ENCODE results near the gene UBALD1. TPM values are rescaled to one million over a fixed set of nuclear protein-coding genes. Genes with fewer than 3 reads are reported as not detected.

The UBALD1 gene
- total RNA-seq, 1 donor from 2014 or later, result 17.2 TPM

DNA sequence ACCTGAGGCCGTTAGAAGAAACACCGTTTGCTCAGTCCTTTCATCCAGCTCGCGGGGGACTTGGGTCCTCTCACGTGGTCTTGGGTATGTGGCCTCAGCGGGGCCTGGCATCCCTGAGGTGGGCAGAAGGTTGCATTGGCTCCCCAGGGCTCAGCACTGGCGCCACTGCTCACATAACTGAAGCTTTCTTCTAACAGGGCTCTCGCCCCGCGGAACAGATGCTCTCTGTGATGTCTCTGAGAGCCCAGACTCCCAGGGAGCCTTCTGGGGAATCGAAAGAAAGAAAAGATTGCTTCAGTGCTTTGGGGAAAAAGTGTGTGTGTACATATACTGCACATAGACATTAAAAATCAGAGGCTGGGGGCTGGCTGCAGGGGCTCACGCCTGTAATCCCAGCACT, 20.1 kb upstream of the UBALD1 start:
- intact Hi-C loops (cut with micrococcal nuclease), result no loop called here
- no peak overlapping the region for H3K27ac Mint-ChIP-seq
- H3K4me1 Mint-ChIP-seq, result peaks cover 3% of the 10 kb centered on the region
- no peaks in the 10 kb centered on the region for H3K27me3 Mint-ChIP-seq
- DNase-seq, result no peak
- H3K9me3 Mint-ChIP-seq, result peaks cover 3% of the 10 kb centered on the region
- H3K36me3 Mint-ChIP-seq (ENCODE audit: low read depth), result peaks cover 27% of the 10 kb centered on the region
- no peak overlapping the region for H3K4me3 Mint-ChIP-seq

DNA sequence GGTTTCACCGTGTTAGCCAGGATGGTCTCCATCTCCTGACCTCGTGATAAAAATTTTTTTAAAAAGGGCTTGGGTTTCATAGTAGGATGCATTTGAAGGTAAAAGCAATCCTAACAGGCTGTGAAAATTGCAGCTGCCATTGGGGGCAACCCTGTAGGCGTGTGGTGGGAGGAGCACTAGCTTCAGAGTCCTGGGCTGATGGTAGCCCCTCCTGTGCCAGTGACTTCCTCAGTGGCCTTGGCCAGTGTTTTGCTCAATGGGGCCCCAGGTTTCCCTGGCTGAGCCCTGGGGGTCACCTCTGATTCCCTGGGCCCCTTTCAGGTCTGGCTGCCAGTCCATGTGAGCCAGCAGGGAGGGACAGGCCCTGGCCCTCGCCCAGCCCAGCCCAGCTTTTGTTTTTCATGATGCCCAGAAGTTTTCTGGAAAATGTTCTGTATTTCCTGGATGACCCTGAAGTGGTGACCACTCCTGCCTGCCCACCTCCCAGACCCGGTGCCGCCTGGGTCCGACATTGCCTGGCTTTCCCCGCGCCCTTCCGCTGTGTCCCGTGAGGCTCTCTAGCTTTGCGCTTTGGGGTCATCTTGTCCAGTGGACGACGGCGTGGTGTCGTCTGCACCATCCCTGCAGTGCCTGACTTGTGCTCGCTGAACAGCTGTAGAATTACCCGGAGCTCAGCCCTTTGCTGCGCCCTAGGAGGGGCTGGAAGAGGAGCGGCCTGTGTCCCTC, 19.4 kb upstream of the UBALD1 start:
- Mint-ChIP-seq H3K9me3 (peaks cover 3% of the 10 kb centered on the region), H3K4me1 (peaks cover 6% of the 10 kb centered on the region), H3K4me3 (no peak overlapping the region), H3K36me3 (ENCODE audit: low read depth) (peaks cover 29% of the 10 kb centered on the region), H3K27me3 (no peaks in the 10 kb centered on the region), H3K27ac (no peak overlapping the region)
- DNase-seq, result no peak
- intact Hi-C loops (cut with micrococcal nuclease), result no loop called here

DNA sequence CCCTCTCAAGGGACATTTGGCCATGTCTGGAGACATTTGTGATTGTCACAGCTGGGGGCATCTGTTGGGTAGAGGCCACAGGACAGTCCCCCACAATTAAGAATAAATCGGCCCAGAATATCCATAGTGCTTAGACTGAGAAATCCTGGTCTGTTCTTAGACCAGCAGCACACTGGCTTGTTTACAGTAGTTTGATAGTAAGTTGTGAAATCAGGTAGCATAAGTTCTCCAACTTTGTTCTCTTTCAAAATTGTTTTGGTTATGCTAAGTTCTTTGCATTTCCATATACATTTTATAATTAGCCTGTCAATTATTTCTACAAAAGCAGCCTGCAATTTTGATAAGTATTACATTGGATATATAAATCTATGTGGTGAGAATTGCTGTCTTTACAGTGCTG, 16.8 kb upstream of the UBALD1 start:
- intact Hi-C loops (cut with micrococcal nuclease), result no loop called here
- no peak overlapping the region for H3K4me3 Mint-ChIP-seq
- peaks cover 40% of the 10 kb centered on the region for H3K36me3 Mint-ChIP-seq (ENCODE audit: low read depth)
- H3K27ac Mint-ChIP-seq, result no peak overlapping the region
- peaks cover 3% of the 10 kb centered on the region for H3K9me3 Mint-ChIP-seq
- DNase-seq, result no peak
- peaks cover 19% of the 10 kb centered on the region for H3K4me1 Mint-ChIP-seq
- no peaks in the 10 kb centered on the region for H3K27me3 Mint-ChIP-seq

DNA sequence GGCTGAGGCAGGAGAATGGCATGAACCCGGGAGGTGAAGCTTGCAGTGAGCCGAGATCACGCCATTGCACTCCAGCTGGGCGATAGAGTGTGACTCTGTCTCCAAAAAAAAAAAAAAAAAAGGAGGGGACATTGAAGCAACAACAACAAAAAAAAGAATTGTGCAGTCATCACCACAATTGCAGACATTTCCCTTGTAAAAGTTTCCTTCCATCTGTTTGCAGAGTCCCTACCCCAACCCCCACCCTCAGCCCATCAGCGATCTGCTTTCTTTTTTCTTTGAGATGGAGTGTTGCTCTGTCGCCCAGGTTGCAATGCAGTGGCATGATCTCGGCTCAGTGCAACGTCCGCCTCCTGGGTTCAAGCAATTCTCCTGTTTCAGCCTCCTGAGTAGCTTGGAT, 13.6 kb upstream of the UBALD1 start:
- H3K4me3 Mint-ChIP-seq, result no peak overlapping the region
- intact Hi-C loops (cut with micrococcal nuclease), result no loop called here
- no peak overlapping the region for H3K27ac Mint-ChIP-seq
- H3K9me3 Mint-ChIP-seq, result peaks cover 3% of the 10 kb centered on the region
- H3K4me1 Mint-ChIP-seq, result peaks cover 34% of the 10 kb centered on the region
- H3K27me3 Mint-ChIP-seq, result no peaks in the 10 kb centered on the region
- H3K36me3 Mint-ChIP-seq (ENCODE audit: low read depth), result peaks cover 37% of the 10 kb centered on the region
- no peak for DNase-seq

DNA sequence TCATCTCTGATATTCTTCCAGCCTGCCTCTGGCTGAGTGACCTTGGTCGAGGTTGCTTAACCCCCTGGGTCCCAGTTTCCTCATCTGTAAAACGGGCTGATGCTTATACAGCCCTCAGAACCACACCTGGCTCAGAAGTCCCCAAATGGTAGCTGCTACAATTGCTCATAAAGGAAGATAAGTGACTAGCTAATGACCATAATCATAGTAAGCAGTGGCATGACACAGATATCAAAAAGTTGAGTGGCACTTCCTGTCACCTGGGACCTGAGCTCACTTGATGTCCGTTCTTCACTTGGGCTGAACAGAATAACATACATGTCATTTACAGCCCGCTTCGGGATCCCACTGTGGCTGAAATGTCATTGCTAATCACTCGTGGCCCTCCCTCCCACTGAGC, 11.7 kb upstream of the UBALD1 start:
- Mint-ChIP-seq H3K36me3 (ENCODE audit: low read depth) (peaks cover 29% of the 10 kb centered on the region), H3K27me3 (no peaks in the 10 kb centered on the region), H3K27ac (peak overlapping the region; percentile 72), H3K4me1 (peaks cover 34% of the 10 kb centered on the region), H3K4me3 (peak overlapping the region; percentile 98), H3K9me3 (peaks cover 3% of the 10 kb centered on the region)
- no peak for DNase-seq
- intact Hi-C loops (cut with micrococcal nuclease), result no loop called here

DNA sequence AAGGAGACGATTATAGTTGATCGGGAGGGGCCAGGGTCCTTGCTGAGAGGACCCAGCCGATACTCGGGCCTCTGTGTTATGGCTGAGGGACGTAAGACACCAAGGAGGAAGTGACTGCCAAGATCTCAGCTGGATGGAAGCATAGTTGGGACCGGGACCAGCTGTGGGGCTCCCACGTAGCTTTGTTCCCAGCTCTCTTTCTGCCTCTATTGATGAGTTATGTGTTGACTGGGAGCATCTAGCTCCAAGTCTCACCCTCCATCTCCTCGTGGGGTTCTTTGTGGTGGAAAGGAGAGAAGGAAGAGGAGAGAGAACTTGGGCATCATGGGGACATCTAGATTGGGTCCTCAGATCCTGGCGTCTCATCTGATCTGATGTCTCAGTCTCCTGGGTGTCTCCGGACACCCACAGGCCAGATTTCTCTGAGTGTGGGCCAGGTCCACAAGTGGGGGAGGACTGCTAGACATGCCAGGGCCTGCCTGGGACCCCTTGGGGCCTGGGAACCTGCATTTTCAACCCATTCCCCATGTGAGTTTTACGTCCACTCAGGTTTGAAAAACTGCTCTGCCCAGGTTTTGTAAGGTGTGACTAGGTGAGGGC, 11.0 kb upstream of the UBALD1 start:
- Mint-ChIP-seq H3K4me1 (peaks cover 34% of the 10 kb centered on the region), H3K36me3 (ENCODE audit: low read depth) (peaks cover 23% of the 10 kb centered on the region), H3K27ac (peak overlapping the region; percentile 90), H3K27me3 (no peaks in the 10 kb centered on the region), H3K4me3 (peak overlapping the region; percentile 98), H3K9me3 (no peaks in the 10 kb centered on the region)
- intact Hi-C loops (cut with micrococcal nuclease), result no loop called here
- peak; percentile 64 for DNase-seq

DNA sequence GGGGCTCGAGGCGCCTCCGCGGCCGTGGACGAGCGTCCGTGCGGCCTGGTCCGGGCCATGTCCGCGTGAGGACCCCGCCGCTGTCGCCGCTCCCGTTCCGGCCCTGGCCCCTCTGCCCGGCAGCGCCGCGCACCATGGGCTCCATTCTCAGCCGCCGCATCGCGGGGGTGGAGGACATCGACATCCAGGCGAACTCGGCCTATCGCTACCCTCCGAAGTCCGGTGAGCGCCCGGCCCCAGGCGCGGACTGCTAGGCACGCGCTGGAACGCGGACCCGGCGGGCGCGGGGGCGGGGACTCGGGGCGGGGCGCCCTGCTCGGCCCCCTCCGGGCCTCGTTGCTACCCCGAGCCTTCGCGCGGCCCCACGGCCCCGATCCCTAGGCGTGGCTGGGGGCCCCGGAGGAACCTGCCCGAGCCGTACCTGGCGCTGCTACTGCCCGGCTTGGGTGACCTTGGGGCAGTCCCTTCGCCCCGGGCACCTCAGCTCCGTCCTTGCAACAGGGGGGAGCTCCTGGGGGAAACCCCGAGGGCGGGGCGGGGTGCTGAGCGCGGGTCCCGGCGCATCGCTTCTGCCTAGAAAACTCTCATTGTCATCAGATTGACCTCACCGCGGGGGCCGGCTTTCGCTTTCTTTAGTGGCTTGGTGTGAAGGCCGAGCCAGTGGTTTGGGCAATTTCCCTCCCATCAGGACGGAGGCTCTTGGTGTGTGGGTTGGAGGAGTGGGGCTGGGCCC, 10.3 kb upstream of the UBALD1 start:
- peaks cover 23% of the 10 kb centered on the region for H3K36me3 Mint-ChIP-seq (ENCODE audit: low read depth)
- no peaks in the 10 kb centered on the region for H3K27me3 Mint-ChIP-seq
- no peaks in the 10 kb centered on the region for H3K9me3 Mint-ChIP-seq
- DNase-seq, result peak; percentile 93
- intact Hi-C loops (cut with micrococcal nuclease), result loop anchor here (1.0 kb wide), 1 partner anchor 9 kb away; no protein-coding TSS in a partner anchor
- H3K4me1 Mint-ChIP-seq, result peaks cover 34% of the 10 kb centered on the region
- peak overlapping the region; percentile 90 for H3K27ac Mint-ChIP-seq
- peak overlapping the region; percentile 98 for H3K4me3 Mint-ChIP-seq

DNA sequence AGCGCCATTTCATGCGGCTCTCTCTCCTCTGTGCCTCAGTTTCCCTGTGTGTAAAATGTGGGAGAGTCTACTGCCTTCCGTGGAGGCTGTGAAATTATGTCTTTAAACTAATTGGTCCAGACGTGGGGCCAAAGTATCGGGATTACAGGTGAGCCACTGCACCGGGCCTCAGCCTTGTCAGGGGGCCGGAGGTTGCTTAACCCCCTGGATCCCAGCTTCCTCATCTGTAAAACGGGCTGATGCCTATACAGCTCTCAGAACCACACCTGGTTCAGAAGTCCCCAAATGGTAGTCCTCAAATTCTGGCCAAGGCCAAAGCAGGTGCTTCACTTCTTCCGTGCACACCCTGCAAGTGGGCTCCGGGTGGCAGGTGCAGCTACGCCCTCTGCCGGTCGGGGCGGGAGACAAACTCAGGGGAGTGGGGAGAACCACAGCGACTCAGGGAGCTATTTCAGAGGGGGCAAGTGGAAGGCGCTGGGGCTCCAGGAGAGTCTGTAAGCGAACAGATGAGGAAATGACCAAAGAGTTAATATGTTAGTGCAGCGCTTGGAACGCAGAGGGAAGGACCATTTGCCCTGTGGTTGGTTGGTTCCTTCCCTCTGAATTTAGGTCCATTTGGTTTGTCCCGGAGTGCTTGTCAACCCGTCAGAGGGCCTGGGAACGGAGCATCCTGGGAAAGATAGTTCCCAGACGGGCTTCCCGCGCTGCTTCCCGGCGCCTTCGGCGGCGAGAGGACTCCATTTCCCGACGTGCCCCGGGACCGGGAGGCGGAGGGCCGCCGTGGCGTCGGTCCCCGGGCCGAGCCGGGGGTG, 9.5 kb upstream of the UBALD1 start, which contains the start of gene MGRN1:
Gene MGRN1, plus strand, starts transcription at position 812 of the 812 bp plus-strand sequence. CDS start 135 bp downstream, outside the sequence.
- peak within 1 kb of the TSS; percentile 98 for H3K4me3 Mint-ChIP-seq
- DNase-seq, result peak; percentile 98
- no peaks in the 10 kb centered on the region for H3K27me3 Mint-ChIP-seq
- intact Hi-C loops (cut with micrococcal nuclease), result loop anchor here (1.0 kb wide), 1 partner anchor 8 kb away; no protein-coding TSS in a partner anchor
- peaks cover 32% of the 10 kb centered on the region for H3K4me1 Mint-ChIP-seq
- peak within 1 kb of the TSS; percentile 96 for H3K27ac Mint-ChIP-seq
- peaks cover 22% of the 10 kb centered on the region for H3K36me3 Mint-ChIP-seq (ENCODE audit: low read depth)
- H3K9me3 Mint-ChIP-seq, result no peaks in the 10 kb centered on the region

DNA sequence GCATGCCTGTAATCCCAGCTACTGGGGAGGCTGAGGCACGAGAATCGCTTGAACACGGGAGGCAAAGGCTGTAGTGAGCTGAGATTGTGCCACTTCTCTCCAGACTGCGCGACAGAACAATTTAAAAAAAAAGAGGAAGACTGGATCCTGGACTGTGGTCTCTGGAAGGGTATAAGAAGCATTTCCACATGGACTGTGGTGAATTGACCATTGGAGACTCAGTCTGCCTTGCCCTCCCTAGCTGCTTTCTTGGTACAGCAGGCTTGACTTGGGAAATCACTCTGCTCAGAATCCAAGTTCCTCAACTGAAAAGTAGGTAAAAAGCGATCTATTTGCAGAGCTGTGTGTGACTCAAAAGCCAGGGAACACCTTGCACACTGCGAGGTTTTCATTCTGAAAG, 8.9 kb upstream of the UBALD1 start:
- peaks cover 30% of the 10 kb centered on the region for H3K4me1 Mint-ChIP-seq
- peak overlapping the region; percentile 98 for H3K4me3 Mint-ChIP-seq
- H3K27ac Mint-ChIP-seq, result peak overlapping the region; percentile 96
- DNase-seq, result no peak
- H3K9me3 Mint-ChIP-seq, result no peaks in the 10 kb centered on the region
- intact Hi-C loops (cut with micrococcal nuclease), result no loop called here
- no peaks in the 10 kb centered on the region for H3K27me3 Mint-ChIP-seq
- H3K36me3 Mint-ChIP-seq (ENCODE audit: low read depth), result peaks cover 18% of the 10 kb centered on the region

DNA sequence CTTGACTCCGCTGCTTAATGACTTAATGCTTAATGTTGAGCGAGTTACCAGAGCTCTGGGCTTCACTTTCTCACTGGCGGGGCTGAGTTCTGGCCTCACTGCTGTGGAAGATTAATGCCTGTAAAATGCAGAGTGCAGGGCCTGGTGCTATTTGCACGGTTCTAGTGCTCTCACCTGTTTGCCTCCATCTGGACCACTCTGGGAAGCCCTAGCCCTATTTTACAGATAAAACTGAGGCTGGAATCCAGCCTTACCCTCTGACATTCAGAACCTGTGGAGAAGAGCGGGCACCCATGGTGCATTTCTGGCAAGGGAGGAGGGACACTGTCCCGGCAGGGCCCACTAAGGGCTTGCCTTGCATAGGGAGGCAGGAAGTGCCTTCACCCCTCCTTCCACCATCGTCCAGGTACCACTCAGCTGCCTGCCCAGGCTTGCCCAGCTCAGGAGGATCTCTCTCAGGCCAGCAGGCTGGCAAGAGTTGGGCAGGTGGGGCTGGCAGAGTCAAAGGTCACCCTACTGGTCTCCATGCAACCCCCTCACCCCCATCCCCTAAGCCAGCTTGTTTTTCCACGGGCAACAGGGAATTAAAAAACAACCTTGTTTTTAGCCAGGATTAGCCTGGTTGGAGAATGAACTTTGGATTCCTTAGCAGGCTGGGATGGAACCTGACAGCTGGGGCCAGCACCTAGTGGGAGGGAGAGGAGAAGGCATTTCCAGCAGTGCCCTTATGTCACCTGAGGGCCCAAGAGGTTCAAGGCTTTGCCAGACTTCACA, 4.1 kb upstream of the UBALD1 start:
- intact Hi-C loops (cut with micrococcal nuclease), result loop anchor here (5.0 to 10.0 kb wide), 2 partner anchors 82 to 476 kb away; partner anchors contain the start of genes CDIP1 and EEF2KMT
- Mint-ChIP-seq H3K4me1 (peaks cover 13% of the 10 kb centered on the region), H3K27ac (no peak overlapping the region), H3K4me3 (no peak overlapping the region), H3K36me3 (ENCODE audit: low read depth) (peaks cover 3% of the 10 kb centered on the region), H3K9me3 (no peaks in the 10 kb centered on the region), H3K27me3 (no peaks in the 10 kb centered on the region)
- DNase-seq, result no peak

DNA sequence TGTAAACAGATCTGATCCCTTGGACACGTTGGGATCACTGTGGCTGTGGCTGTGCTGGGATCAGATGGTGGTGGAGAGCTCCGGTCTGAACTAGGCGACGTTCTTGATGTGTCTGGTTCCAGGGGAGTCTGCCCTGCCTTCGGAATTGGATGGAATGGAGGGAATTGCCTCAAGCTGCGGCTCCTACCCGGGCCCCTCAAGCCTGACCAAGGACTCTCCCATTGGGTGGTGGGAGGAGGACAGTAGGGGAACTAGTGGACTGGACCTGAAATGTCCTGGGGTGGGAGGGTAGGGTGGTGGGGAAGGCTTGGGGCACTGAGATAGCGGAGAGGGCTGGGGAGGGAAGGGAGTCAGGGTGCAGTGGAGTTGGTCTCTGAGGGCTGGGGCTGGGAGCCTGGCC, 3.2 kb upstream of the UBALD1 start:
- Mint-ChIP-seq H3K4me1 (peaks cover 12% of the 10 kb centered on the region), H3K4me3 (peak overlapping the region; percentile 23), H3K36me3 (ENCODE audit: low read depth) (peaks cover 3% of the 10 kb centered on the region), H3K9me3 (no peaks in the 10 kb centered on the region), H3K27me3 (no peaks in the 10 kb centered on the region), H3K27ac (peak overlapping the region; percentile 41)
- DNase-seq, result no peak
- intact Hi-C loops (cut with micrococcal nuclease), result loop anchor here (2.0 to 10.0 kb wide), 3 partner anchors 81 to 477 kb away; partner anchors contain the start of genes CDIP1, EEF2KMT and ZNF500

DNA sequence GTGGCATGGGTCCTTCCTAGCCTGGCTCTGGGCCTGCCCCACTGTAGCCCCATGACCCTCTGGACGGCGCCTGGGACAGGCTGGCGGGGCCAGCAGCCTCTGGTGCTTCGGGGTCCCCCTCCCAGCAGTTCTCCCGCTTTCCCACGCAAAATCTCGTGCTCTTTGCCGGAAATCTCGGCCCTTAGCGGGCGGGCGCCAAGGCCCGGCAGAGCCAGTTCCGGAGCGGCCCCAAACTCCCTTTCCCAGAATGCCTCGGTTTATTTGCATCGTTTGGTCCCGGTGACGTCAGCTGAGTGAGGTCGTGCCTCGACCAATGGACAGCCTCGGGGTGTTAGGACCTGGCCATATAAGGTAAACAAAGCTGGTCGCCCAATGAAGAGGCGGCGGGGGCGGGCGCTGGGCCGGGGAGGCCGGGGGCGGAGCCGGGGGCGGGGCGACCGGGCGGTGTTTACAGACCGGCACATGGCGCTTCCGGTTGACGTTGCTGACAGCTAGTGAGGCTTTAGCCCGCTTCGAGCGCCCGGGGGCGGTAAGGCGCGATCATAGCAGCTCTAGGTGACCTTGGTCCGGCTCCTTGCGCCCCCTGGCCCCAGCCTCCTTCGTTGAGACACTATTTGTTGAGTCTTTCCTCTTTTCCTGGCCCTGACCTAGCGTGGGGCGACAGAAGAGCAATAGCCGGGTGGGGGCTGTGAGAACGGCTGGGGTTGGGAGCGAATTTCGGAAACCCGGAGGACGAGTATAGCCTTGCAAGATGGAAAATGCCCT, 1.5 kb upstream of the UBALD1 start:
- H3K36me3 Mint-ChIP-seq (ENCODE audit: low read depth), result peaks cover 3% of the 10 kb centered on the region
- peak overlapping the region; percentile 84 for H3K4me3 Mint-ChIP-seq
- H3K27me3 Mint-ChIP-seq, result no peaks in the 10 kb centered on the region
- H3K4me1 Mint-ChIP-seq, result peaks cover 12% of the 10 kb centered on the region
- H3K27ac Mint-ChIP-seq, result peak overlapping the region; percentile 96
- intact Hi-C loops (cut with micrococcal nuclease), result loop anchor here (1.0 to 10.0 kb wide), 7 partner anchors 8 to 479 kb away; partner anchors contain the start of genes ANKS3, CDIP1, DNAAF8 and EEF2KMT
- peak; percentile 100 for DNase-seq
- H3K9me3 Mint-ChIP-seq, result no peaks in the 10 kb centered on the region
